Measurements from ENCODE around the gene QRSL1.

Gene QRSL1

DNA sequence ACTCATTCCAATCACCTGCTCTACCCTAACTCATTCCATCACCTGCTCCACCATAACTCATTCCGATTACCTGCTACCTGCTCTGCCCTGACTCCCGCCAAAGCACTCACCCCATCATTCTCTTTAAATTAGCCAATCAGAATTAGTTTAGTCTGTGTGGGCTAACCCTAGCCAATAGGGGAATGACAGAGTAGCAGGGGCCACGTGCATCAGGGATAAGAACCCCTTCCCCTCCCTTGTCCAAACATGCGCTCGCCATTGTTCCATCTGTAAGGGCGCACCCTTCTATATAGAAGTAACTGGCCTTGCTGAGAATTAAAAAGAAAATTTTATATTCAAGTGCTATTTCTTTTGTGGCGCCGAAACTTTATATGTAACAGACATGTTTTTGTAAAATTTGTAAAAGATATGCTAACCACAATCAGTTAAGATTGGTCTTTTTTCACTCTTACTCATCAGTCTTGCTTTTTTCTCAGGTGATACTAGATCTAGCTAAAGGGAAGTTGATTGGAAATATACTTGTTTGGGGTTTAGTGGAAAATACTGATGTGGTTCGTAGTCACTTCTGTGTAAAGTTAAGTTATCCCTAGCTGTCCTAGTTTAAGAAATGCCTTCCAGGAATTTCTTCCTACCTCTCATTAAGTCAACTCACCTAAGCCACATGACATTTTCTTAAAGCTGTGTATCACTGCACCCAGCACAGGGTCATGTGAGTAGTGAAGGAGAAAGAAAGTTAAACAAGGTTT is 16.5 kb upstream of the QRSL1 start:
- Histone ChIP-seq H3K36me3 (peaks cover 0 to 7% (median 4%) of the 10 kb centered on the region in 3 donors), H3K4me3 (no peak overlapping the region), H3K27me3 (no peaks in the 10 kb centered on the region), H3K9me3 (no peaks in the 10 kb centered on the region), H3K4me1 (no peaks in the 10 kb centered on the region), H3K27ac (no peak overlapping the region)
- no peak for DNase-seq
- intact Hi-C loops (cut with DNase I; ENCODE audit: low total_unique reads): loop anchor here (5.0 kb wide), 1 partner anchor 364 kb away; no protein-coding TSS in a partner anchor
- TF ChIP-seq, protein P1, sequence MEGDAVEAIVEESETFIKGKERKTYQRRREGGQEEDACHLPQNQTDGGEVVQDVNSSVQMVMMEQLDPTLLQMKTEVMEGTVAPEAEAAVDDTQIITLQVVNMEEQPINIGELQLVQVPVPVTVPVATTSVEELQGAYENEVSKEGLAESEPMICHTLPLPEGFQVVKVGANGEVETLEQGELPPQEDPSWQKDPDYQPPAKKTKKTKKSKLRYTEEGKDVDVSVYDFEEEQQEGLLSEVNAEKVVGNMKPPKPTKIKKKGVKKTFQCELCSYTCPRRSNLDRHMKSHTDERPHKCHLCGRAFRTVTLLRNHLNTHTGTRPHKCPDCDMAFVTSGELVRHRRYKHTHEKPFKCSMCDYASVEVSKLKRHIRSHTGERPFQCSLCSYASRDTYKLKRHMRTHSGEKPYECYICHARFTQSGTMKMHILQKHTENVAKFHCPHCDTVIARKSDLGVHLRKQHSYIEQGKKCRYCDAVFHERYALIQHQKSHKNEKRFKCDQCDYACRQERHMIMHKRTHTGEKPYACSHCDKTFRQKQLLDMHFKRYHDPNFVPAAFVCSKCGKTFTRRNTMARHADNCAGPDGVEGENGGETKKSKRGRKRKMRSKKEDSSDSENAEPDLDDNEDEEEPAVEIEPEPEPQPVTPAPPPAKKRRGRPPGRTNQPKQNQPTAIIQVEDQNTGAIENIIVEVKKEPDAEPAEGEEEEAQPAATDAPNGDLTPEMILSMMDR (IDR thresholded peaks at IDR 0.05): no peak

DNA sequence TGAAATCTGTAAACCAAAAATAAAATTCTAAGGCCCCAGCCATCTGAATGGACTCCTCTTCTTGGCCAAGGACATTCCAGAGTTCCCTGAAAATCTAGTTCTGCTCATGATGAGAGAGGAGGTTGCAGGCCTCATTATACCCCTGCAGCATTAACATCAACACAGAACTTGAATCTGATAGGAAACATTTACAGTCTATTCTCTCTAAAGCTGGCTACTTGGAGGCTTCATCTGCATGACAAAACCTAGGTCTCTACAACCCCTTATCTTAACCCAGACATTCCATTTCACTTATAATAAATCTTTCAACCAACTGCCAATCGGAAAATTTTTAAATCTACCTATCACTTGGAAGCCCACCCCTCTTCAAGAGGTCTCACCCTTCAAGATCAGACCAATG is 15.8 kb upstream of the QRSL1 start:
- Histone ChIP-seq H3K4me1 (no peaks in the 10 kb centered on the region), H3K27ac (no peak overlapping the region), H3K27me3 (no peaks in the 10 kb centered on the region), H3K9me3 (no peaks in the 10 kb centered on the region), H3K4me3 (no peak overlapping the region), H3K36me3 (peaks cover 0 to 7% (median 7%) of the 10 kb centered on the region in 3 donors)
- TF ChIP-seq, protein P1 (IDR thresholded peaks at IDR 0.05): no peak
- intact Hi-C loops (cut with DNase I; ENCODE audit: low total_unique reads): loop anchor here (5.0 kb wide), 1 partner anchor 364 kb away; no protein-coding TSS in a partner anchor
- no peak for DNase-seq

DNA sequence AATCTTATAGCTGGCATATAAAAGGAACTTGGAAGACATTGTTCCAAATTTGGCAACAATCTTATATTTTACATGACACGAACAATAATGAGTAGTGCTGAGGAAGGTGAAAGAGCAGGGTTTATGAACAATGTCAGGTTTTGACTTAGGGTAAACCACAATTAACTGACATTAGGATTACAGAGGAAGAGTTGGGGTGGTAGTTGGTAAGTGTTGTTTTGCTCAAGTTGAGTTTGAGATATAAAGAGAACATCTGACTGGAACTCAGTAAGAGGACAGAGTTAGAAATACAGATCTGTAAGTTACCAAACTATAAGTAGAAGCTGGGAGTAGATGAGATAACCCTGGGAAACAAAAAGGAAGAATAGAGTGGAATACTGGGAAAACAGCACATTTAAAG is 15.2 kb upstream of the QRSL1 start:
- peaks cover 0 to 12% (median 7%) of the 10 kb centered on the region in 3 donors for H3K36me3 ChIP-seq
- intact Hi-C loops (cut with DNase I; ENCODE audit: low total_unique reads): loop anchor here (5.0 kb wide), 1 partner anchor 363 kb away; no protein-coding TSS in a partner anchor
- H3K27ac ChIP-seq: no peak overlapping the region
- no peaks in the 10 kb centered on the region for H3K27me3 ChIP-seq
- no peaks in the 10 kb centered on the region for H3K9me3 ChIP-seq
- TF ChIP-seq, protein P1 (IDR thresholded peaks at IDR 0.05): no peak
- H3K4me1 ChIP-seq: no peaks in the 10 kb centered on the region
- DNase-seq: no peak
- H3K4me3 ChIP-seq: no peak overlapping the region

DNA sequence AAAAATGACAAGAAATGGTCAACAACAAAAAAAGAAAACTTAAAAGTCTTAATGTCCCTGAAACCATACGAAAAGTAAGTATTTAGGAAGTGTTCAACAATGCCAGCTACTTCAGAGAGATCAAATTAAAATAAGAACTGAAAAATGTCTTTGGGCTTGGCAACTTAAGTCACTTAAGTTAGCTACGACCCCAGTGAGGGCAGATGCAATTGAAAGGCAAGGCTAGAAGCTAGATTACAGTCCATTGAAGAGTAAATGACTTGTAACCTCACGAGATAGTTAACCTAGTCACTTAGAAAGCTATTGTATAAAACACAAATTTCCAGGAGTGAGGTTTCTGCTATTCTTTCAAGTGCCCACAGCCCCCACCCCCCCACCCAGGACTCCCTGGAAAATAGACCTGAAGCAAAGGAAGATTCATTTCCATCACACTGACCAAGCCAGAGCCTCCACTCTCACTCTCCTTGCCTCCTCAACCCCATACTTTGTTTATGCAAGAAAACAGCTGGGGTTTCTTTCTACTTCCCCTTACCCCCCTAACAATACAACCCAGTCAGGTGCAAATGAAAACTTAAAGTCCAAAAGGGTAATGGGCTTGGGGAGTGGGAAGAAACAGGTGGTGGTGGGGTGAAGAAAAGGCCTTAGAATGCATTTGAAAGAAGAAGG is 14.7 kb upstream of the QRSL1 start:
- intact Hi-C loops (cut with DNase I; ENCODE audit: low total_unique reads): loop anchor here (5.0 kb wide), 1 partner anchor 363 kb away; no protein-coding TSS in a partner anchor

DNA sequence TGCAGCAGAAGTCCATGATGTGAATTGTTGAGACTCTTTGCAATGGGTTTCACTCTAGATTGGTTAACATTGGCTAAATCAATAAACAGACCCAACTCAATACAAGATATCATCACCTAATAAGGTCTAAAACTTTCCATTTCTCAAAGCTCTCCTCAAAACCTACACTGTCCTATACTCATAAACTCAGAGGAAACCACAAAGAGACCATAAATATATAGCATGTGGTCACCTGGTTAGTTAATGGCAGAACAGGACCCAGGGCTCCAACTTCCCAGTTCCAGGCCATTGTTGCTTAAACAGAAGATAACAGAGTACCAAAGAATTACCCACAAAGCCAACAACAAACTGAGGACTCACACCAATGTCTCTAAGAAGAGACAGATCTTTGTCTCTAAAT is 12.1 kb upstream of the QRSL1 start:
- TF ChIP-seq, protein P1 (IDR thresholded peaks at IDR 0.05): no peak
- Histone ChIP-seq H3K27me3 (no peaks in the 10 kb centered on the region), H3K4me3 (no peak overlapping the region), H3K4me1 (no peaks in the 10 kb centered on the region), H3K27ac (no peak overlapping the region), H3K36me3 (peaks cover 0 to 12% (median 8%) of the 10 kb centered on the region in 3 donors), H3K9me3 (no peaks in the 10 kb centered on the region)
- intact Hi-C loops (cut with DNase I; ENCODE audit: low total_unique reads): no loop called here
- DNase-seq: no peak

More for the DNA sequence above, 14.7 kb upstream of the QRSL1 start:
- TF ChIP-seq, protein P1 (IDR thresholded peaks at IDR 0.05): no peak
- no peaks in the 10 kb centered on the region for H3K27me3 ChIP-seq
- H3K4me1 ChIP-seq: no peaks in the 10 kb centered on the region
- DNase-seq: no peak
- no peak overlapping the region for H3K27ac ChIP-seq
- H3K4me3 ChIP-seq: no peak overlapping the region
- H3K36me3 ChIP-seq: peaks cover 0 to 12% (median 7%) of the 10 kb centered on the region in 3 donors
- H3K9me3 ChIP-seq: no peaks in the 10 kb centered on the region
